Astrocyte of the cerebellum (primary cell): ENCODE results near the gene KRT17.

ENCODE experiments used
- DNase-seq: peaks from one replicate; pipeline ENCODE4 v3.0.0-alpha.2; 2011; ENCODE audit warnings: low read depth
- H3K4me3 ChIP-seq: 2 replicates; pipeline ENCODE4 v1.5.1; 2011; ENCODE audit warnings: mild to moderate bottlenecking, low read depth, low read length, moderate library complexity
- CTCF ChIP-seq: IDR thresholded peaks from 2 replicates; pipeline ENCODE4 v1.5.1; 2012; ENCODE audit warnings: low read length, low read depth, moderate library complexity, mild to moderate bottlenecking; ENCODE audit errors: missing control alignments
- in situ Hi-C: cut with HindIII; loops from 2 replicates; pipeline ENCODE4 v1.10.0; 2017; ENCODE audit warnings: low sequenced_read_pairs

The KRT17 gene

GRCh38 chr17:41635121-41636097, 11.0 kb upstream of the KRT17 start:
- no peak for TF ChIP-seq CTCF
- in situ Hi-C loops, result loop anchor here (5.0 kb wide), 1 partner anchor 83 kb away; no protein-coding TSS in a partner anchor
- H3K4me3 ChIP-seq, result no peak overlapping the region
- no peak for DNase-seq

- in situ Hi-C loops, result loop anchor here (5.0 kb wide), 1 partner anchor 82 kb away; no protein-coding TSS in a partner anchor
- no peak for DNase-seq
- H3K4me3 ChIP-seq, result no peak overlapping the region
- no peak for TF ChIP-seq CTCF
These were observed 10.3 kb upstream of the KRT17 start for GRCh38 chr17:41634639-41635038.

GRCh38 chr17:41633556-41634199, 9.3 kb upstream of the KRT17 start:
- in situ Hi-C loops, result no loop called here

GRCh38 chr17:41632482-41633105, 8.2 kb upstream of the KRT17 start:
- in situ Hi-C loops, result no loop called here
- TF ChIP-seq CTCF, result no peak
- H3K4me3 ChIP-seq, result no peak overlapping the region
- no peak for DNase-seq

More at GRCh38 chr17:41633556-41634199, 9.3 kb upstream of the KRT17 start:
- no peak for DNase-seq
- no peak overlapping the region for H3K4me3 ChIP-seq
- no peak for TF ChIP-seq CTCF

- in situ Hi-C loops, result no loop called here
- TF ChIP-seq CTCF, result no peak
These were observed 7.5 kb upstream of the KRT17 start for GRCh38 chr17:41631898-41632285.

More at GRCh38 chr17:41631898-41632285, 7.5 kb upstream of the KRT17 start:
- DNase-seq, result no peak
- H3K4me3 ChIP-seq, result no peak overlapping the region
